ENCODE measurements around the gene GPC6. TPM values are rescaled to one million over a fixed set of nuclear protein-coding genes. Genes with fewer than 3 reads are reported as not detected.
A peak's percentile ranks its signal among the peaks of the same experiment; 100 is the strongest.

The GPC6 gene
- total RNA-seq, 1 donor from 2014 or later: 63.0 TPM

DNA sequence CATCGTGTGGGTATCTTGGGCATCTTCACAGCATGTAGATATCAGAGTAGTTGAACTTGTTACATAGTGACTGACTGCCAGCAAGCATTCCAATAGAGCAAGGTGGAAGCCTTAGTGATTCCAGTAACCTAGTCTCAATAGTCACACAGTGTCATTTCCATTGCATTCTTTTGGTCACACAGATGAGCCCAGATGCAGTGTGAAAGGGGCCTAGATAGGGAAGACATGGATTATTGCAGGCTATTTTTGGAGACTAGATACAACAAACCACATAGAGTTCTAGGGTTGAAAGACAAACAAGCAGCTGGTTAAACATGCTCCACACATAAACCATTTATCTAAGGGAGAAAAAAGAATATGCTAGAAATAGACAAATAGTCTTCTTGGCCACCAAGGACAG, 699.4 kb downstream of the GPC6 start:
- FAIRE-seq: no peak
- no peak overlapping the region for H3K4me2 ChIP-seq (ENCODE audit: low read length)

GRCh38 chr13:93926425-93926824, 699.8 kb downstream of the GPC6 start:
- no peak for TF ChIP-seq EZH2 (IDR thresholded peaks at IDR 0.05; ENCODE audit: insufficient read depth, low read length)
- TF ChIP-seq, protein P1, sequence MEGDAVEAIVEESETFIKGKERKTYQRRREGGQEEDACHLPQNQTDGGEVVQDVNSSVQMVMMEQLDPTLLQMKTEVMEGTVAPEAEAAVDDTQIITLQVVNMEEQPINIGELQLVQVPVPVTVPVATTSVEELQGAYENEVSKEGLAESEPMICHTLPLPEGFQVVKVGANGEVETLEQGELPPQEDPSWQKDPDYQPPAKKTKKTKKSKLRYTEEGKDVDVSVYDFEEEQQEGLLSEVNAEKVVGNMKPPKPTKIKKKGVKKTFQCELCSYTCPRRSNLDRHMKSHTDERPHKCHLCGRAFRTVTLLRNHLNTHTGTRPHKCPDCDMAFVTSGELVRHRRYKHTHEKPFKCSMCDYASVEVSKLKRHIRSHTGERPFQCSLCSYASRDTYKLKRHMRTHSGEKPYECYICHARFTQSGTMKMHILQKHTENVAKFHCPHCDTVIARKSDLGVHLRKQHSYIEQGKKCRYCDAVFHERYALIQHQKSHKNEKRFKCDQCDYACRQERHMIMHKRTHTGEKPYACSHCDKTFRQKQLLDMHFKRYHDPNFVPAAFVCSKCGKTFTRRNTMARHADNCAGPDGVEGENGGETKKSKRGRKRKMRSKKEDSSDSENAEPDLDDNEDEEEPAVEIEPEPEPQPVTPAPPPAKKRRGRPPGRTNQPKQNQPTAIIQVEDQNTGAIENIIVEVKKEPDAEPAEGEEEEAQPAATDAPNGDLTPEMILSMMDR (IDR thresholded peaks at IDR 0.05; ENCODE audit: insufficient read depth, low read depth, low read length): no peak
- H3K9me3 ChIP-seq (ENCODE audit: insufficient read depth, low read depth, low read length): no peaks in the 10 kb centered on the region
- no peaks in the 10 kb centered on the region for H3K27me3 ChIP-seq (ENCODE audit: insufficient read depth, low read length)
- no peaks in the 10 kb centered on the region for H4K20me1 ChIP-seq (ENCODE audit: insufficient read depth, low read length)
- no peak for FAIRE-seq
- Mint-ChIP-seq H3K4me1 (ENCODE audit: low read depth, unreplicated experiment) (peaks cover 27% of the 10 kb centered on the region), H3K27me3 (ENCODE audit: low read depth, unreplicated experiment) (no peaks in the 10 kb centered on the region), H3K4me3 (ENCODE audit: unreplicated experiment) (no peak overlapping the region), H3K27ac (ENCODE audit: unreplicated experiment) (no peak overlapping the region), H3K36me3 (ENCODE audit: low read depth, unreplicated experiment) (peaks cover 2% of the 10 kb centered on the region), H3K9me3 (ENCODE audit: unreplicated experiment) (peaks cover 2% of the 10 kb centered on the region)
- H3K4me3 ChIP-seq (ENCODE audit: insufficient read depth, low read depth, low read length): no peak overlapping the region
- H3K4me2 ChIP-seq (ENCODE audit: low read length): no peak overlapping the region
- H3K9ac ChIP-seq (ENCODE audit: low read length): no peak overlapping the region
- H3K36me3 ChIP-seq (ENCODE audit: insufficient read depth, low read length): no peaks in the 10 kb centered on the region
- no peak overlapping the region for H2AFZ ChIP-seq (ENCODE audit: low read depth, low read length)
- no peaks in the 10 kb centered on the region for H3K79me2 ChIP-seq (ENCODE audit: insufficient read depth, low read length)
- no peaks in the 10 kb centered on the region for H3K4me1 ChIP-seq (ENCODE audit: insufficient read depth, low read length)
- DNase-seq (ENCODE audit: low read depth): peak; percentile 17
- no peak overlapping the region for H3K27ac ChIP-seq (ENCODE audit: low read depth, low read length)

More for the DNA sequence above, 699.4 kb downstream of the GPC6 start:
- no peak overlapping the region for H3K27ac ChIP-seq (ENCODE audit: low read depth, low read length)
- Mint-ChIP-seq H3K9me3 (ENCODE audit: unreplicated experiment) (peaks cover 2% of the 10 kb centered on the region), H3K27ac (ENCODE audit: unreplicated experiment) (no peak overlapping the region), H3K36me3 (ENCODE audit: low read depth, unreplicated experiment) (peaks cover 2% of the 10 kb centered on the region), H3K4me3 (ENCODE audit: unreplicated experiment) (no peak overlapping the region), H3K27me3 (ENCODE audit: low read depth, unreplicated experiment) (no peaks in the 10 kb centered on the region), H3K4me1 (ENCODE audit: low read depth, unreplicated experiment) (peaks cover 27% of the 10 kb centered on the region)
- H2AFZ ChIP-seq (ENCODE audit: low read depth, low read length): no peak overlapping the region
- no peaks in the 10 kb centered on the region for H3K36me3 ChIP-seq (ENCODE audit: insufficient read depth, low read length)
- no peak for DNase-seq (ENCODE audit: low read depth)
- no peaks in the 10 kb centered on the region for H3K9me3 ChIP-seq (ENCODE audit: insufficient read depth, low read depth, low read length)
- H3K9ac ChIP-seq (ENCODE audit: low read length): no peak overlapping the region
- H4K20me1 ChIP-seq (ENCODE audit: insufficient read depth, low read length): no peaks in the 10 kb centered on the region
- H3K4me3 ChIP-seq (ENCODE audit: insufficient read depth, low read depth, low read length): no peak overlapping the region
- TF ChIP-seq EZH2 (IDR thresholded peaks at IDR 0.05; ENCODE audit: insufficient read depth, low read length): no peak
- TF ChIP-seq, protein P1 (IDR thresholded peaks at IDR 0.05; ENCODE audit: insufficient read depth, low read depth, low read length): no peak
- H3K4me1 ChIP-seq (ENCODE audit: insufficient read depth, low read length): no peaks in the 10 kb centered on the region
- no peaks in the 10 kb centered on the region for H3K27me3 ChIP-seq (ENCODE audit: insufficient read depth, low read length)
- H3K79me2 ChIP-seq (ENCODE audit: insufficient read depth, low read length): no peaks in the 10 kb centered on the region

DNA sequence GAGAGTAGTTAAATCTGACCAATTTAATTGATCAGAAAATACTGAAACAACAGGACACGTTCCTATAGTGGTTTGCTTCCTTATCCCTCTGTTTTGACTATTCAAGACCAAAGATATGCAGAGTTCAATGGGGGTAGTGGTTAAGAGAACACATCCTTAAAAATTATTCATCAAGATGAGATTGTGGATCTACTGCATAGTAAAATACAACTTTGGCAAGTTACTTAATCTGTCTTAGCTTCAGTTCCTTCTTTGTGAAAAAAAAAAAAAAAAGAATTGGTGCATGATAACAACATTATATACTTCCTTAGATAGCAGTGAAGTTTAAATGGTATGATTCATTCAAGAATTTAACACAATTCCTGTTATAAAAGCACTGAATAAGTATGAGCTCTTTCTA, 700.8 kb downstream of the GPC6 start:
- Histone ChIP-seq H3K9me3 (ENCODE audit: insufficient read depth, low read depth, low read length) (no peaks in the 10 kb centered on the region), H3K4me2 (ENCODE audit: low read length) (no peak overlapping the region), H3K27ac (ENCODE audit: low read depth, low read length) (no peak overlapping the region), H3K36me3 (ENCODE audit: insufficient read depth, low read length) (no peaks in the 10 kb centered on the region), H3K79me2 (ENCODE audit: insufficient read depth, low read length) (no peaks in the 10 kb centered on the region), H3K4me3 (ENCODE audit: insufficient read depth, low read depth, low read length) (no peak overlapping the region), H2AFZ (ENCODE audit: low read depth, low read length) (no peak overlapping the region), H4K20me1 (ENCODE audit: insufficient read depth, low read length) (no peaks in the 10 kb centered on the region), H3K9ac (ENCODE audit: low read length) (no peak overlapping the region), H3K4me1 (ENCODE audit: insufficient read depth, low read length) (no peaks in the 10 kb centered on the region), H3K27me3 (ENCODE audit: insufficient read depth, low read length) (no peaks in the 10 kb centered on the region)
- no peak overlapping the region for H3K4me3 Mint-ChIP-seq (ENCODE audit: unreplicated experiment)
- peaks cover 27% of the 10 kb centered on the region for H3K4me1 Mint-ChIP-seq (ENCODE audit: low read depth, unreplicated experiment)
- no peaks in the 10 kb centered on the region for H3K27me3 Mint-ChIP-seq (ENCODE audit: low read depth, unreplicated experiment)
- FAIRE-seq: peak; percentile 49
- TF ChIP-seq EZH2 (IDR thresholded peaks at IDR 0.05; ENCODE audit: insufficient read depth, low read length): no peak
- TF ChIP-seq, protein P1 (IDR thresholded peaks at IDR 0.05; ENCODE audit: insufficient read depth, low read depth, low read length): no peak
- no peak overlapping the region for H3K27ac Mint-ChIP-seq (ENCODE audit: unreplicated experiment)
- H3K36me3 Mint-ChIP-seq (ENCODE audit: low read depth, unreplicated experiment): no peaks in the 10 kb centered on the region
- DNase-seq (ENCODE audit: low read depth): peak; percentile 58
- no peaks in the 10 kb centered on the region for H3K9me3 Mint-ChIP-seq (ENCODE audit: unreplicated experiment)

Data from astrocyte (in vitro differentiated cells and primary cell).